HepG2 (cell line): ENCODE data around the gene PTAFR. TPM values are rescaled to one million over a fixed set of nuclear protein-coding genes. Genes with fewer than 3 reads are reported as not detected.

Experiments used
- BRD4 ChIP-seq: sonication (generic); formaldehyde crosslinking; IDR thresholded peaks from 2 replicates; pipeline ENCODE4 v1.4.0; 2020; ENCODE audit warnings: missing genetic modification reagents
- CBX1 ChIP-seq: IDR thresholded peaks from one replicate; pipeline ENCODE4 v1.6.1; 2016; ENCODE audit warnings: antibody characterized with exemption, low read depth
- KLF15 ChIP-seq: sonication (generic); formaldehyde crosslinking; IDR thresholded peaks from 2 replicates; pipeline ENCODE4 v1.8.1; 2023; ENCODE audit warnings: borderline replicate concordance, mild to moderate bottlenecking, inconsistent platforms, missing genetic modification reagents, mixed read lengths
- ZNF12 ChIP-seq: sonication (generic); formaldehyde crosslinking; IDR thresholded peaks from 2 replicates; pipeline ENCODE4 v1.5.0; 2020; ENCODE audit warnings: missing genetic modification reagents
- ZNF33B ChIP-seq: sonication (generic); formaldehyde crosslinking; IDR thresholded peaks from 2 replicates; pipeline ENCODE4 v1.5.1; 2020; ENCODE audit warnings: mild to moderate bottlenecking, missing genetic modification reagents
- ZNF7 ChIP-seq: IDR thresholded peaks from 2 replicates; pipeline ENCODE4 v1.6.1; 2016; ENCODE audit warnings: missing biosample characterization, missing genetic modification reagents
- ZNF724P ChIP-seq: sonication (generic); formaldehyde crosslinking; IDR thresholded peaks from 2 replicates; pipeline ENCODE4 v1.8.0; 2022; ENCODE audit warnings: missing genetic modification reagents, borderline replicate concordance
- ZNF746 ChIP-seq: sonication (generic); formaldehyde crosslinking; IDR thresholded peaks from 2 replicates; pipeline ENCODE4 v1.8.0; 2022; ENCODE audit warnings: mild to moderate bottlenecking, missing genetic modification reagents
- ZNF768 ChIP-seq: sonication (generic); formaldehyde crosslinking; IDR thresholded peaks from 2 replicates; pipeline ENCODE4 v1.4.0; 2020; ENCODE audit warnings: missing genetic modification reagents
- ZNF878 ChIP-seq: sonication (generic); formaldehyde crosslinking; IDR thresholded peaks from 2 replicates; pipeline ENCODE4 v1.8.1; 2023; ENCODE audit warnings: mild to moderate bottlenecking, missing genetic modification reagents, moderate library complexity
- polyA plus RNA-seq, 8 experiments: library from polyadenylated mRNA; depleted of rRNA in 3 of 8; stranded (reverse) in 7 of 8; unstranded in 1 of 8; fragments of >200 nt; fragmentation: Illumina TruSeq in 4 of 8; extraction: Trizol in 4 of 8; gene quantifications; 2 replicates each; pipeline versions ENCODE4 v1.2.1 to v1.2.3, GENCODE V29; 2011 to 2016; ENCODE audit warnings: low read depth in 4 of 8, missing spikeins in 1 of 8, mixed read lengths in 1 of 8; ENCODE audit not compliant: insufficient read depth in 1 of 8
- total RNA-seq, 5 experiments: library from RNA; depleted of rRNA; stranded (reverse); fragments of >200 nt; fragmentation: Illumina TruSeq; extraction: Trizol; gene quantifications; 2 replicates each; pipeline ENCODE4 v1.2.3, GENCODE V29; 2016; ENCODE audit warnings: low read depth in 1 of 5
- TF ChIP-seq, protein P1 (sequence below): sonication (generic); formaldehyde crosslinking; IDR thresholded peaks from 2 replicates; pipeline ENCODE4 v1.5.0; 2020; ENCODE audit warnings: missing genetic modification reagents, mild to moderate bottlenecking, borderline replicate concordance
- TF ChIP-seq, protein P2 (sequence below): sonication (generic); formaldehyde crosslinking; IDR thresholded peaks from 2 replicates; pipeline ENCODE4 v1.4.0; 2020; ENCODE audit warnings: mild to moderate bottlenecking, missing genetic modification reagents
- TF ChIP-seq, protein P3 (sequence below): sonication (generic); formaldehyde crosslinking; IDR thresholded peaks from 2 replicates; pipeline ENCODE4 v1.4.0; 2020; ENCODE audit warnings: missing genetic modification reagents
- TF ChIP-seq, protein P4 (sequence below): sonication (generic); formaldehyde crosslinking; IDR thresholded peaks from 2 replicates; pipeline ENCODE4 v1.4.0; 2020; ENCODE audit warnings: missing genetic modification reagents
- TF ChIP-seq, protein P5 (sequence below), 2 experiments: fragments of 450-650 bp in 1 of 2; sonication (generic) in 1 of 2; formaldehyde crosslinking; IDR thresholded peaks; 2 replicates each; pipeline versions ENCODE4 v1.5.0 to v1.8.0; 2020 to 2022; ENCODE audit warnings: mild to moderate bottlenecking in 1 of 2, missing genetic modification reagents in 1 of 2
- TF ChIP-seq, protein P6 (sequence below): sonication (generic); formaldehyde crosslinking; IDR thresholded peaks from 2 replicates; pipeline ENCODE4 v1.8.0; 2022; ENCODE audit warnings: missing genetic modification reagents, low read depth, mild to moderate bottlenecking, borderline replicate concordance
- TF ChIP-seq, protein P7 (sequence below): sonication (generic); formaldehyde crosslinking; IDR thresholded peaks from 2 replicates; pipeline ENCODE4 v1.4.0; 2020; ENCODE audit warnings: missing genetic modification reagents
- TF ChIP-seq, protein P8 (sequence below): sonication (generic); formaldehyde crosslinking; IDR thresholded peaks from 2 replicates; pipeline ENCODE4 v1.4.0; 2020; ENCODE audit warnings: missing genetic modification reagents

PTAFR gene
- total and polyA plus RNA-seq, 2 of the 13 experiments (the other 11 are each of a cell fraction or from before 2014, with no cell fraction given) = 0.27 to 24.0 TPM

DNA sequence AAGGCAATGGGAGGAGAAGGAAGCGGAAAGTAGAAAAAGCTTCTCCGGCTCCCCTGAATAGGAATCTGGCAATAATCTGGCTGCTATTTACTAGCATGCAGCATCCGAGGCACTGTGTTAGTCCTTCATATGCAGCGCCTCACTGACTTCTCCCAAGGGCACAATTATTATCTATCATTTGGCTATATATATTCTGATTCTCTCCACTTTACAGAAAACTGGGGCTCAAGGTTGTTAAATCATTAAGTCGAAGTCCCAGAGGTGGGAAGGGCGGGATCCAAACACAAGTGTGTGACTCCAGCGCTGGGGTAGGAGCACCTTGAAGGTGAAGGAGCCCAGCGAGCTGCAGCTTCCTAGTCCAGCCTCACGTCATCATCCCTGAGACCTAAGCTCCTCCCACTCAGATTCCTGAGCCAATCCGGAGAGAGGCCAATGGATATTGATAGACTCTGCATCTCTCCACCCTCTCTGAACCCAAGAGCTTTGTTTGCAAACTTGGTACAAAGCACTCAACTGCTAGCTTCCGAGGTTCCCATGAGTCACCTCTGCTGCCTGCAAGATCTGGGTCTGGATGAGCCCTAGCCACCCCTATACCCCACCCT lies 71.5 kb downstream of the PTAFR start (continued):
- TF ChIP-seq, protein P1, sequence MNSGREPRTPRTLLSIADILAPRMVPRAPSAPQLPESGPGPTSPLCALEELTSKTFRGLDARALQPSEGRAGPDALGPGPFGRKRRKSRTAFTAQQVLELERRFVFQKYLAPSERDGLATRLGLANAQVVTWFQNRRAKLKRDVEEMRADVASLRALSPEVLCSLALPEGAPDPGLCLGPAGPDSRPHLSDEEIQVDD (CRISPR knock-in tag) = no peak
- TF ChIP-seq ZNF7 = no peak
- TF ChIP-seq, protein P2, sequence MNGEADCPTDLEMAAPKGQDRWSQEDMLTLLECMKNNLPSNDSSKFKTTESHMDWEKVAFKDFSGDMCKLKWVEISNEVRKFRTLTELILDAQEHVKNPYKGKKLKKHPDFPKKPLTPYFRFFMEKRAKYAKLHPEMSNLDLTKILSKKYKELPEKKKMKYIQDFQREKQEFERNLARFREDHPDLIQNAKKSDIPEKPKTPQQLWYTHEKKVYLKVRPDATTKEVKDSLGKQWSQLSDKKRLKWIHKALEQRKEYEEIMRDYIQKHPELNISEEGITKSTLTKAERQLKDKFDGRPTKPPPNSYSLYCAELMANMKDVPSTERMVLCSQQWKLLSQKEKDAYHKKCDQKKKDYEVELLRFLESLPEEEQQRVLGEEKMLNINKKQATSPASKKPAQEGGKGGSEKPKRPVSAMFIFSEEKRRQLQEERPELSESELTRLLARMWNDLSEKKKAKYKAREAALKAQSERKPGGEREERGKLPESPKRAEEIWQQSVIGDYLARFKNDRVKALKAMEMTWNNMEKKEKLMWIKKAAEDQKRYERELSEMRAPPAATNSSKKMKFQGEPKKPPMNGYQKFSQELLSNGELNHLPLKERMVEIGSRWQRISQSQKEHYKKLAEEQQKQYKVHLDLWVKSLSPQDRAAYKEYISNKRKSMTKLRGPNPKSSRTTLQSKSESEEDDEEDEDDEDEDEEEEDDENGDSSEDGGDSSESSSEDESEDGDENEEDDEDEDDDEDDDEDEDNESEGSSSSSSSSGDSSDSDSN (CRISPR knock-in tag) = no peak
- no peak for TF ChIP-seq ZNF724P (CRISPR knock-in tag)
- TF ChIP-seq, protein P3, sequence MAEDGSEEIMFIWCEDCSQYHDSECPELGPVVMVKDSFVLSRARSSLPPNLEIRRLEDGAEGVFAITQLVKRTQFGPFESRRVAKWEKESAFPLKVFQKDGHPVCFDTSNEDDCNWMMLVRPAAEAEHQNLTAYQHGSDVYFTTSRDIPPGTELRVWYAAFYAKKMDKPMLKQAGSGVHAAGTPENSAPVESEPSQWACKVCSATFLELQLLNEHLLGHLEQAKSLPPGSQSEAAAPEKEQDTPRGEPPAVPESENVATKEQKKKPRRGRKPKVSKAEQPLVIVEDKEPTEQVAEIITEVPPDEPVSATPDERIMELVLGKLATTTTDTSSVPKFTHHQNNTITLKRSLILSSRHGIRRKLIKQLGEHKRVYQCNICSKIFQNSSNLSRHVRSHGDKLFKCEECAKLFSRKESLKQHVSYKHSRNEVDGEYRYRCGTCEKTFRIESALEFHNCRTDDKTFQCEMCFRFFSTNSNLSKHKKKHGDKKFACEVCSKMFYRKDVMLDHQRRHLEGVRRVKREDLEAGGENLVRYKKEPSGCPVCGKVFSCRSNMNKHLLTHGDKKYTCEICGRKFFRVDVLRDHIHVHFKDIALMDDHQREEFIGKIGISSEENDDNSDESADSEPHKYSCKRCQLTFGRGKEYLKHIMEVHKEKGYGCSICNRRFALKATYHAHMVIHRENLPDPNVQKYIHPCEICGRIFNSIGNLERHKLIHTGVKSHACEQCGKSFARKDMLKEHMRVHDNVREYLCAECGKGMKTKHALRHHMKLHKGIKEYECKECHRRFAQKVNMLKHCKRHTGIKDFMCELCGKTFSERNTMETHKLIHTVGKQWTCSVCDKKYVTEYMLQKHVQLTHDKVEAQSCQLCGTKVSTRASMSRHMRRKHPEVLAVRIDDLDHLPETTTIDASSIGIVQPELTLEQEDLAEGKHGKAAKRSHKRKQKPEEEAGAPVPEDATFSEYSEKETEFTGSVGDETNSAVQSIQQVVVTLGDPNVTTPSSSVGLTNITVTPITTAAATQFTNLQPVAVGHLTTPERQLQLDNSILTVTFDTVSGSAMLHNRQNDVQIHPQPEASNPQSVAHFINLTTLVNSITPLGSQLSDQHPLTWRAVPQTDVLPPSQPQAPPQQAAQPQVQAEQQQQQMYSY (CRISPR knock-in tag) = no peak
- TF ChIP-seq ZNF768 (CRISPR knock-in tag) = peak; percentile 90
- TF ChIP-seq, protein P4, sequence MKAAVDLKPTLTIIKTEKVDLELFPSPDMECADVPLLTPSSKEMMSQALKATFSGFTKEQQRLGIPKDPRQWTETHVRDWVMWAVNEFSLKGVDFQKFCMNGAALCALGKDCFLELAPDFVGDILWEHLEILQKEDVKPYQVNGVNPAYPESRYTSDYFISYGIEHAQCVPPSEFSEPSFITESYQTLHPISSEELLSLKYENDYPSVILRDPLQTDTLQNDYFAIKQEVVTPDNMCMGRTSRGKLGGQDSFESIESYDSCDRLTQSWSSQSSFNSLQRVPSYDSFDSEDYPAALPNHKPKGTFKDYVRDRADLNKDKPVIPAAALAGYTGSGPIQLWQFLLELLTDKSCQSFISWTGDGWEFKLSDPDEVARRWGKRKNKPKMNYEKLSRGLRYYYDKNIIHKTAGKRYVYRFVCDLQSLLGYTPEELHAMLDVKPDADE (CRISPR knock-in tag) = no peak
- TF ChIP-seq, protein P5, sequence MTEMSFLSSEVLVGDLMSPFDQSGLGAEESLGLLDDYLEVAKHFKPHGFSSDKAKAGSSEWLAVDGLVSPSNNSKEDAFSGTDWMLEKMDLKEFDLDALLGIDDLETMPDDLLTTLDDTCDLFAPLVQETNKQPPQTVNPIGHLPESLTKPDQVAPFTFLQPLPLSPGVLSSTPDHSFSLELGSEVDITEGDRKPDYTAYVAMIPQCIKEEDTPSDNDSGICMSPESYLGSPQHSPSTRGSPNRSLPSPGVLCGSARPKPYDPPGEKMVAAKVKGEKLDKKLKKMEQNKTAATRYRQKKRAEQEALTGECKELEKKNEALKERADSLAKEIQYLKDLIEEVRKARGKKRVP (CRISPR knock-in tag; IDR thresholded peaks at IDR 0.05) = no peak
- TF ChIP-seq CBX1 = no peak
- no peak for TF ChIP-seq BRD4
- TF ChIP-seq ZNF12 = no peak
- TF ChIP-seq, protein P6, sequence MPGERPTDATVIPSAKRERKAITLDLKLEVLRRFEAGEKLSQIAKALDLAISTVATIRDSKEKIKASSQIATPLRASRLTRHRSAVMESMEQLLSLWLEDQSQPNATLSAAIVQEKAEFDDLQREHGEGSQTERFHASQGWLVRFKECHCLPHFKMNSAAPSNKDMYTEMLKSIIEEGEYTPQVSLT (CRISPR knock-in tag) = no peak
- TF ChIP-seq, protein P7, sequence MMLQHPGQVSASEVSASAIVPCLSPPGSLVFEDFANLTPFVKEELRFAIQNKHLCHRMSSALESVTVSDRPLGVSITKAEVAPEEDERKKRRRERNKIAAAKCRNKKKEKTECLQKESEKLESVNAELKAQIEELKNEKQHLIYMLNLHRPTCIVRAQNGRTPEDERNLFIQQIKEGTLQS (CRISPR knock-in tag) = no peak
- TF ChIP-seq ZNF878 (CRISPR knock-in tag) = no peak
- TF ChIP-seq, protein P8, sequence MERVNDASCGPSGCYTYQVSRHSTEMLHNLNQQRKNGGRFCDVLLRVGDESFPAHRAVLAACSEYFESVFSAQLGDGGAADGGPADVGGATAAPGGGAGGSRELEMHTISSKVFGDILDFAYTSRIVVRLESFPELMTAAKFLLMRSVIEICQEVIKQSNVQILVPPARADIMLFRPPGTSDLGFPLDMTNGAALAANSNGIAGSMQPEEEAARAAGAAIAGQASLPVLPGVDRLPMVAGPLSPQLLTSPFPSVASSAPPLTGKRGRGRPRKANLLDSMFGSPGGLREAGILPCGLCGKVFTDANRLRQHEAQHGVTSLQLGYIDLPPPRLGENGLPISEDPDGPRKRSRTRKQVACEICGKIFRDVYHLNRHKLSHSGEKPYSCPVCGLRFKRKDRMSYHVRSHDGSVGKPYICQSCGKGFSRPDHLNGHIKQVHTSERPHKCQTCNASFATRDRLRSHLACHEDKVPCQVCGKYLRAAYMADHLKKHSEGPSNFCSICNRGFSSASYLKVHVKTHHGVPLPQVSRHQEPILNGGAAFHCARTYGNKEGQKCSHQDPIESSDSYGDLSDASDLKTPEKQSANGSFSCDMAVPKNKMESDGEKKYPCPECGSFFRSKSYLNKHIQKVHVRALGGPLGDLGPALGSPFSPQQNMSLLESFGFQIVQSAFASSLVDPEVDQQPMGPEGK = no peak
- TF ChIP-seq ZNF33B (CRISPR knock-in tag) = no peak
- TF ChIP-seq ZNF746 (CRISPR knock-in tag) = no peak
- no peak for TF ChIP-seq KLF15 (CRISPR knock-in tag)
